ENCODE results near the gene LDLRAD4.
"Not testable (repeated sequence)": the region's sequence is repeated elsewhere in the genome, so short reads cannot be mapped to it uniquely, and the experiment has no call there.

The LDLRAD4 gene

DNA sequence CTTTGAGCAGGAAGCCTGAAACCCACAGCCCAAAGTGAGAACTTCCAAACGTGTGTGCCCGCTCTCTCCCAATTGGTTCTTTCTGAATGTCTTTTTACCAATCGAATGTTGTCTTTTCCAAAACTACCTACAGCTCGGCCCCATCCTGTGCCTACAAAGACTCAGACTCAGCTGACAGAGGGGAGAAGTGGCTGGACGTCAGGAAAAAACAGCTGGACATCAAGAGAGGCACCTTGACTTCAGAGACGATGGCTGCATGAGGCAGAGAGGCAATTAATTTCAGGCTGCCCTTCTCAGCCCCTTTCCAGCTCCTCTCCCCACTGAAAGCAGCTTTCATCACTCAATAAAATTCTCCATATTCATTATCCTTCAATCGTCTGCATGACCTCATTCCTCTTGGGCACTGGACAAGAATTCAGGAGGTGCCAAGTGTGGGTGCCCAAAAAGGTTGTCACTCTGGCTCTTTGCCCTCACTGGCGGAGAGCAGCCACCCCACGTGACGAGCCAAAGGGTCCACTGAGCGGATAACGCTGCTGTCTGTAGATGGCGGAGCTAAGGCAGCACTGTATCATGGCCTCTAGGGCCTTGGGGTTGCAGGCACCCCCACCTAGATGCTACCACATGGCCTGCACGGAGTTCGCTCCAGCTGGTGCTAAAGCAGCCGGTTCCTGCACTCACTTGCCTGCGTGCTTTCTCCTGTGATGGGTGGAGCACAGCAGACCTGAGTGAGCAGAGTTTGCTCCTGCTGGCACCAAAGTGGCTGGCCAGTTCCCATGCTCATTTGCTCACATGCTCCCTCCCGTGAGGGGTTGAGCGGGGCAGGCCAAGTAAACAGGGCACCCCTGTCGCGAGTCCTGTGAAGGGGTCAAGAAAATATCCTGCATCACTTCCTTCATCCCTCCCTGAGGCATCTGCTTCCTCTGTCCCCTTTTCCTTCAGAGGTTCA is 469.9 kb downstream of the LDLRAD4 start:
- CTCF ChIA-PET = no interaction called here
- peaks cover 7% of the 10 kb centered on the region for H3K9me3 Mint-ChIP-seq
- H3K36me3 Mint-ChIP-seq = peaks cover 15% of the 10 kb centered on the region
- H3K4me1 Mint-ChIP-seq = no peaks in the 10 kb centered on the region
- no peaks in the 10 kb centered on the region for H3K27me3 Mint-ChIP-seq
- no peak overlapping the region for H3K27ac Mint-ChIP-seq
- no peak overlapping the region for H3K4me3 Mint-ChIP-seq
- no peak for DNase-seq

DNA sequence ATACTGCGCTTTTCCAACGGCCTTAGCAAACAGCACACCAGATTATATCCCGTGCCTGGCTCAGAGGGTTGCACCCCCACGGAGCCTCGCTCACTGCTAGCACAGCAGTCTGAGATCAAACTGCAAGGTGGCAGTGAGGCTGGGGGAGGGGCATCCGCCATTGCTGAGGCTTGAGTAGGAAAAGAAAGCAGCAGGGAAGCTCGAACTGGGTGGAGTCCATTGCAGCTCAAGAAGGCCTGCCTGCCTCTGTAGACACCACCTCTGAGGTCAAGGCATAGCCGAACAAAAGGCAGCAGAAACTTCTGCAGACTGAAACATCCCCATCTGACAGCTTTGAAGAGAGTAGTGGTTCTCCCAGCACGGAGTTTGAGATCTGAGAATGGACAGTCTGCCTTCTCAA is 471.5 kb downstream of the LDLRAD4 start:
- H3K9me3 Mint-ChIP-seq = peaks cover 14% of the 10 kb centered on the region
- H3K27ac Mint-ChIP-seq, DNase-seq, H3K4me1 Mint-ChIP-seq, H3K4me3 Mint-ChIP-seq, H3K27me3 Mint-ChIP-seq, CTCF ChIA-PET: not testable (repeated sequence)
- peaks cover 15% of the 10 kb centered on the region for H3K36me3 Mint-ChIP-seq

DNA sequence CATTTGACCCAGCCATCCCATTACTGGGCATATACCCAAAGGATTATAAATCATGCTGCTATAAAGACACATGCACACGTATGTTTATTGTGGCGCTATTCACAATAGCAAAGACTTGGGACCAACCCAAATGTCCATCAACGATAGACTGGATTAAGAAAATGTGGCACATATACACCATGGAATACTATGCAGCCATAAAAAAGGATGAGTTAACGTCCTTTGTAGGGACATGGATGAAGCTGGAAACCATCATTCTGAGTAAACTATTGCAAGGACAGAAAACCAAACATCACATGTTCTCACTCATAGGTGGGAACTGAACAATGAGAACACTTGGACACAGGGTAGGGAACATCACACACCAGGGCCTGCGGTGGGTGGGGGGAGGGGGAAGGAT is 476.8 kb downstream of the LDLRAD4 start:
- H3K27me3 Mint-ChIP-seq, H3K4me1 Mint-ChIP-seq, DNase-seq, H3K27ac Mint-ChIP-seq, H3K4me3 Mint-ChIP-seq, CTCF ChIA-PET: not testable (repeated sequence)
- peaks cover 31% of the 10 kb centered on the region for H3K36me3 Mint-ChIP-seq
- peaks cover 32% of the 10 kb centered on the region for H3K9me3 Mint-ChIP-seq

DNA sequence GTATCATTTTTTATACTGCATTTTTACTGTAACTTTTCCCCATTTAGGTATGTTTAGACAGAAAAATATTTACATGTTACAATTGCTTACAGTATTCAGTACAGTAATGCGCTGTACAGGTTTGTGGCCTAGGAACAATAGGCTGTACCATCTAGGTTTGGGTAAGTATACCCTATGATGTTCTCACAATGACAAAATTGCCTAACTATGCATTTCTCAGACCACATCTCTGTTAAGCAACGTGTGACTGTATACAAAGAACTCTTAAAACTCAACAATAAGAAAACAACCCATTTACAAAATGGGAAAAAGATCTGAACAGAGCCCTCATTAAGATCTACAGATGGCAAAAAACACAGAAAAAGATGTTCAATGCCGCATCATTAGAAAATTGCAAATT is 478.4 kb downstream of the LDLRAD4 start:
- Mint-ChIP-seq H3K9me3 (peaks cover 41% of the 10 kb centered on the region), H3K36me3 (peaks cover 38% of the 10 kb centered on the region), H3K4me3 (no peak overlapping the region), H3K27ac (no peak overlapping the region), H3K27me3 (no peaks in the 10 kb centered on the region), H3K4me1 (no peaks in the 10 kb centered on the region)
- DNase-seq = no peak
- CTCF ChIA-PET = interaction anchor here (0.8 kb wide), 1 partner anchor 17 kb away, joined by 3 read pairs; no protein-coding TSS in a partner anchor

DNA sequence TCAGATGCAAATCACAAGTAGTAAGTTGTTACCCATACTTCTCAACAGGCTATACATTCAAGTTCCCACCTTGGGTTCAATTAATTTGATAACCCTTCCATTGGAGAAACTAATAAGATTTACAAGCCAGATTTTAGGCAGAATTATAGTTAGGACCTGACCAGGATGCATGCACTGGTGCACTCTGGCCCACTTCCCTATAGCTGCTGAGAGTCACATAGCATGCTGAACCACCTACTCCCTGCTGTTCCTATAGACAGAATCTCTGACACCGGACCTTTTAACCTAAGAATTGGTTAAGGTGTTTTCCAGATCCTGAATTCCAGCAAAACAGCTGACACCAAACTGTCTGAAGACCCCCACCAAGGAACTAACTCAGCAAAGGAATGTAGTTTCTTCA is 481.6 kb downstream of the LDLRAD4 start:
- Mint-ChIP-seq H3K4me1 (no peaks in the 10 kb centered on the region), H3K27me3 (no peaks in the 10 kb centered on the region), H3K4me3 (no peak overlapping the region), H3K9me3 (peaks cover 48% of the 10 kb centered on the region), H3K36me3 (peaks cover 47% of the 10 kb centered on the region), H3K27ac (no peak overlapping the region)
- CTCF ChIA-PET = no interaction called here
- no peak for DNase-seq

Measured in activated naive CD4-positive, alpha-beta T cell treated with anti-CD3 and anti-CD28 coated beads, Interleukin-2, amount 10 ng/mL, durations not matched to agents 7 days and 5 days (primary cell).